ENCODE data around the gene LYL1. TPM values are rescaled to one million over a fixed set of nuclear protein-coding genes. Genes with fewer than 3 reads are reported as not detected.

The LYL1 gene
- total and polyA plus RNA-seq, 2 of the 13 experiments (the other 11 are each of a cell fraction or from before 2014, with no cell fraction given), result 0.75 to 0.92 TPM

DNA sequence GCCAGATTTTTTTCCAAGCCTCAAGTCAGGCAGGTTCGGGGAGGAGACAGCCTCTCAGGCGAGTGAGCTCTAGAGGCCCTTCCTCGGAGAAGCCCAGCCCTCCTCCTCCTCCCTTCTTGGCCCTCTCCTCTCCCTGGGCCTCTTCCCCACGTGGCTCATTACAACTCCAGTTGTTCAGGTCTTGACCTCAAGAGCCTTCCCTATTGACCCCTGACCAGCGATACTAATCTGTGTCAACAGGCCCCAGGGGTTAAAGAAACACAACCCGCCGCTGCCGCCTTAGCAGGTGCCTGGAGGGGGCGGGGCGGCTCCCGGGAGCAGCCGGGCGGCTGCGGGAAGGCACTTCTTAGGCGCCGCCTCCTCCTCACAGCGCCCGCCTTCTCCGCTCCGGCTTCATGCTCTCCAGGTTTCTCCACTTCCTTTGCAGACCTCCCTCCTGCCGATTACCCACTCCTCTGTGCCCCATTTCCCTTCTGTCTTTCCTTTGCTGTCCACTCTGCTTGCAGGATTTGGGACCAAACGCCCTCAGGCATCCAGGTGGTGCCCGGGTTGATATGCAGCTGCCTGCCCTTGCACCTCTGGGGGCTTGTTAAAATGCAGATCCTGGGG lies 51.0 kb downstream of the LYL1 start (continued):
- TF ChIP-seq, protein P1, sequence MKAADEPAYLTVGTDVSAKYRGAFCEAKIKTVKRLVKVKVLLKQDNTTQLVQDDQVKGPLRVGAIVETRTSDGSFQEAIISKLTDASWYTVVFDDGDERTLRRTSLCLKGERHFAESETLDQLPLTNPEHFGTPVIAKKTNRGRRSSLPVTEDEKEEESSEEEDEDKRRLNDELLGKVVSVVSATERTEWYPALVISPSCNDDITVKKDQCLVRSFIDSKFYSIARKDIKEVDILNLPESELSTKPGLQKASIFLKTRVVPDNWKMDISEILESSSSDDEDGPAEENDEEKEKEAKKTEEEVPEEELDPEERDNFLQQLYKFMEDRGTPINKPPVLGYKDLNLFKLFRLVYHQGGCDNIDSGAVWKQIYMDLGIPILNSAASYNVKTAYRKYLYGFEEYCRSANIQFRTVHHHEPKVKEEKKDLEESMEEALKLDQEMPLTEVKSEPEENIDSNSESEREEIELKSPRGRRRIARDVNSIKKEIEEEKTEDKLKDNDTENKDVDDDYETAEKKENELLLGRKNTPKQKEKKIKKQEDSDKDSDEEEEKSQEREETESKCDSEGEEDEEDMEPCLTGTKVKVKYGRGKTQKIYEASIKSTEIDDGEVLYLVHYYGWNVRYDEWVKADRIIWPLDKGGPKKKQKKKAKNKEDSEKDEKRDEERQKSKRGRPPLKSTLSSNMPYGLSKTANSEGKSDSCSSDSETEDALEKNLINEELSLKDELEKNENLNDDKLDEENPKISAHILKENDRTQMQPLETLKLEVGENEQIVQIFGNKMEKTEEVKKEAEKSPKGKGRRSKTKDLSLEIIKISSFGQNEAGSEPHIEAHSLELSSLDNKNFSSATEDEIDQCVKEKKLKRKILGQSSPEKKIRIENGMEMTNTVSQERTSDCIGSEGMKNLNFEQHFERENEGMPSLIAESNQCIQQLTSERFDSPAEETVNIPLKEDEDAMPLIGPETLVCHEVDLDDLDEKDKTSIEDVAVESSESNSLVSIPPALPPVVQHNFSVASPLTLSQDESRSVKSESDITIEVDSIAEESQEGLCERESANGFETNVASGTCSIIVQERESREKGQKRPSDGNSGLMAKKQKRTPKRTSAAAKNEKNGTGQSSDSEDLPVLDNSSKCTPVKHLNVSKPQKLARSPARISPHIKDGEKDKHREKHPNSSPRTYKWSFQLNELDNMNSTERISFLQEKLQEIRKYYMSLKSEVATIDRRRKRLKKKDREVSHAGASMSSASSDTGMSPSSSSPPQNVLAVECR (CRISPR knock-in tag; IDR thresholded peaks at IDR 0.05; ENCODE audit: borderline replicate concordance), result peak; percentile 62; the same call in 1 of the 2 replicates
- TF ChIP-seq NKX3-1 (CRISPR knock-in tag; IDR thresholded peaks at IDR 0.05) (no peak), ZNF296 (CRISPR knock-in tag; conservative IDR thresholded peaks at IDR 0.05) (0 out of 2 replicates have a peak, but pooled peaks have one; percentile 26), ZNF460 (CRISPR knock-in tag; IDR thresholded peaks at IDR 0.05; ENCODE audit: borderline replicate concordance) (no peak), ZMAT3 (CRISPR knock-in tag; conservative IDR thresholded peaks at IDR 0.05) (no peak), NAIF1 (CRISPR knock-in tag; IDR thresholded peaks at IDR 0.05; ENCODE audit: borderline replicate concordance) (no peak), ZNF550 (CRISPR knock-in tag; IDR thresholded peaks at IDR 0.05; ENCODE audit: borderline replicate concordance) (no peak), POLR2AphosphoS5 (IDR thresholded peaks at IDR 0.05; ENCODE audit: low read depth, low read length) (no peak), PRMT3 (CRISPR knock-in tag; IDR thresholded peaks at IDR 0.05; ENCODE audit: borderline replicate concordance, low read depth) (no peak), SETDB1 (CRISPR knock-in tag; IDR thresholded peaks at IDR 0.05; ENCODE audit: borderline replicate concordance) (no peak), FOXK2 (IDR thresholded peaks at IDR 0.05) (no peak), ZNF124 (CRISPR knock-in tag; IDR thresholded peaks at IDR 0.05) (0 out of 2 replicates have a peak, but pooled peaks have one; percentile 44), ZKSCAN8 (CRISPR knock-in tag; IDR thresholded peaks at IDR 0.05; ENCODE audit: borderline replicate concordance) (no peak), REL (CRISPR knock-in tag; conservative IDR thresholded peaks at IDR 0.05) (no peak), NPAS2 (CRISPR knock-in tag; IDR thresholded peaks at IDR 0.05; ENCODE audit: borderline replicate concordance) (no peak), ZSCAN25 (CRISPR knock-in tag; IDR thresholded peaks at IDR 0.05) (peak; percentile 58; the same call in 1 of the 2 replicates)
- TF ChIP-seq, protein P2, sequence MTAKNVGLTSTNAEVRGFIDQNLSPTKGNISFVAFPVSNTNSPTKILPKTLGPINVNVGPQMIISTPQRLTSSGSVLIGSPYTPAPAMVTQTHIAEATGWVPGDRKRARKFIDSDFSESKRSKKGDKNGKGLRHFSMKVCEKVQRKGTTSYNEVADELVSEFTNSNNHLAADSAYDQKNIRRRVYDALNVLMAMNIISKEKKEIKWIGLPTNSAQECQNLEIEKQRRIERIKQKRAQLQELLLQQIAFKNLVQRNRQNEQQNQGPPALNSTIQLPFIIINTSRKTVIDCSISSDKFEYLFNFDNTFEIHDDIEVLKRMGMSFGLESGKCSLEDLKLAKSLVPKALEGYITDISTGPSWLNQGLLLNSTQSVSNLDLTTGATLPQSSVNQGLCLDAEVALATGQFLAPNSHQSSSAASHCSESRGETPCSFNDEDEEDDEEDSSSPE (CRISPR knock-in tag; IDR thresholded peaks at IDR 0.05), result peak; percentile 44; the same call in 1 of the 2 replicates
- TF ChIP-seq, protein P3, sequence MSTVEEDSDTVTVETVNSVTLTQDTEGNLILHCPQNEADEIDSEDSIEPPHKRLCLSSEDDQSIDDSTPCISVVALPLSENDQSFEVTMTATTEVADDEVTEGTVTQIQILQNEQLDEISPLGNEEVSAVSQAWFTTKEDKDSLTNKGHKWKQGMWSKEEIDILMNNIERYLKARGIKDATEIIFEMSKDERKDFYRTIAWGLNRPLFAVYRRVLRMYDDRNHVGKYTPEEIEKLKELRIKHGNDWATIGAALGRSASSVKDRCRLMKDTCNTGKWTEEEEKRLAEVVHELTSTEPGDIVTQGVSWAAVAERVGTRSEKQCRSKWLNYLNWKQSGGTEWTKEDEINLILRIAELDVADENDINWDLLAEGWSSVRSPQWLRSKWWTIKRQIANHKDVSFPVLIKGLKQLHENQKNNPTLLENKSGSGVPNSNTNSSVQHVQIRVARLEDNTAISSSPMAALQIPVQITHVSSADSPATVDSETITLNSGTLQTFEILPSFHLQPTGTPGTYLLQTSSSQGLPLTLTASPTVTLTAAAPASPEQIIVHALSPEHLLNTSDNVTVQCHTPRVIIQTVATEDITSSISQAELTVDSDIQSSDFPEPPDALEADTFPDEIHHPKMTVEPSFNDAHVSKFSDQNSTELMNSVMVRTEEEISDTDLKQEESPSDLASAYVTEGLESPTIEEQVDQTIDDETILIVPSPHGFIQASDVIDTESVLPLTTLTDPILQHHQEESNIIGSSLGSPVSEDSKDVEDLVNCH (CRISPR knock-in tag; IDR thresholded peaks at IDR 0.05), result no peak
- TF ChIP-seq, protein P4, sequence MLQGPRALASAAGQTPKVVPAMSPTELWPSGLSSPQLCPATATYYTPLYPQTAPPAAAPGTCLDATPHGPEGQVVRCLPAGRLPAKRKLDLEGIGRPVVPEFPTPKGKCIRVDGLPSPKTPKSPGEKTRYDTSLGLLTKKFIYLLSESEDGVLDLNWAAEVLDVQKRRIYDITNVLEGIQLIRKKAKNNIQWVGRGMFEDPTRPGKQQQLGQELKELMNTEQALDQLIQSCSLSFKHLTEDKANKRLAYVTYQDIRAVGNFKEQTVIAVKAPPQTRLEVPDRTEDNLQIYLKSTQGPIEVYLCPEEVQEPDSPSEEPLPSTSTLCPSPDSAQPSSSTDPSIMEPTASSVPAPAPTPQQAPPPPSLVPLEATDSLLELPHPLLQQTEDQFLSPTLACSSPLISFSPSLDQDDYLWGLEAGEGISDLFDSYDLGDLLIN (CRISPR knock-in tag; IDR thresholded peaks at IDR 0.05; ENCODE audit: borderline replicate concordance), result no peak
- TF ChIP-seq, protein P5, sequence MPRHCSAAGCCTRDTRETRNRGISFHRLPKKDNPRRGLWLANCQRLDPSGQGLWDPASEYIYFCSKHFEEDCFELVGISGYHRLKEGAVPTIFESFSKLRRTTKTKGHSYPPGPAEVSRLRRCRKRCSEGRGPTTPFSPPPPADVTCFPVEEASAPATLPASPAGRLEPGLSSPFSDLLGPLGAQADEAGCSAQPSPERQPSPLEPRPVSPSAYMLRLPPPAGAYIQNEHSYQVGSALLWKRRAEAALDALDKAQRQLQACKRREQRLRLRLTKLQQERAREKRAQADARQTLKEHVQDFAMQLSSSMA (CRISPR knock-in tag; IDR thresholded peaks at IDR 0.05), result no peak
